Fibroblast of lung (primary cell): ENCODE data around the gene WNK2. TPM values are rescaled to one million over a fixed set of nuclear protein-coding genes. Genes with fewer than 3 reads are reported as not detected.

Experiments used
- DNase-seq, 2 donors: peaks; one replicate each; pipeline versions ENCODE4 v3.0.0 to v3.0.0-alpha.2; 2010; ENCODE audit warnings: low read depth in 2 of 2
- H2AFZ ChIP-seq: 2 replicates; pipeline ENCODE4 v1.5.1; 2012; ENCODE audit warnings: low read length, control low read depth, inconsistent platforms
- H3K27ac ChIP-seq: 2 replicates; pipeline ENCODE4 v1.5.1; 2011; ENCODE audit warnings: low read length, control low read depth; ENCODE audit not compliant: insufficient read depth
- H3K27me3 ChIP-seq: 2 replicates; pipeline ENCODE4 v1.5.1; 2011; ENCODE audit warnings: mild to moderate bottlenecking, low read length; ENCODE audit not compliant: control insufficient read depth, insufficient read depth
- H3K36me3 ChIP-seq: 2 replicates; pipeline ENCODE4 v1.5.1; 2011; ENCODE audit warnings: low read length; ENCODE audit not compliant: control insufficient read depth, insufficient read depth
- H3K4me1 ChIP-seq: 2 replicates; pipeline ENCODE4 v1.5.1; 2011; ENCODE audit warnings: low read length; ENCODE audit not compliant: control insufficient read depth, insufficient read depth; ENCODE audit errors: extremely low read depth
- H3K4me2 ChIP-seq: 2 replicates; pipeline ENCODE4 v1.5.1; 2011; ENCODE audit warnings: low read length, control low read depth; ENCODE audit not compliant: insufficient read depth; ENCODE audit errors: extremely low read depth
- H3K4me3 ChIP-seq, 4 experiments: fragments of 200-600 bp in 1 of 4; sonication (generic) in 1 of 4; replicated peaks in 1 of 4; 2 replicates each; pipeline ENCODE4 v1.5.1; 2011 to 2016; ENCODE audit warnings: low read length in 4 of 4, low read depth in 3 of 4, mild to moderate bottlenecking in 3 of 4, control low read depth in 2 of 4, inconsistent platforms in 1 of 4, mixed read lengths in 1 of 4; ENCODE audit not compliant: insufficient read depth in 1 of 4; ENCODE audit errors: control extremely low read depth in 1 of 4
- H3K79me2 ChIP-seq: 2 replicates; pipeline ENCODE4 v1.5.1; 2012; ENCODE audit warnings: mild to moderate bottlenecking, low read length, inconsistent platforms; ENCODE audit not compliant: control insufficient read depth, insufficient read depth
- H3K9ac ChIP-seq: 2 replicates; pipeline ENCODE4 v1.5.1; 2011; ENCODE audit warnings: mild to moderate bottlenecking, low read length, control low read depth; ENCODE audit not compliant: insufficient read depth
- H3K9me3 ChIP-seq: 2 replicates; pipeline ENCODE4 v1.5.1; 2012; ENCODE audit warnings: low read depth, low read length; ENCODE audit not compliant: control insufficient read depth, insufficient read depth
- H4K20me1 ChIP-seq: 2 replicates; pipeline ENCODE4 v1.5.1; 2011; ENCODE audit warnings: low read length; ENCODE audit not compliant: control insufficient read depth, insufficient read depth; ENCODE audit errors: extremely low read depth
- CTCF ChIP-seq, 2 donors: IDR thresholded peaks in 1 of 2; conservative IDR thresholded peaks in 1 of 2; 1 replicate in 1 of 2; 2 replicates in 1 of 2; pipeline ENCODE4 v1.5.1; 2011 to 2012; ENCODE audit warnings: low read length in 2 of 2, control low read depth in 1 of 2, inconsistent platforms in 1 of 2, low read depth in 1 of 2, mild to moderate bottlenecking in 1 of 2
- EZH2 ChIP-seq: IDR thresholded peaks from 2 replicates; pipeline ENCODE4 v1.5.1; 2012; ENCODE audit warnings: low read length, control low read depth, mild to moderate bottlenecking; ENCODE audit errors: missing control alignments
- polyA plus RNA-seq, 2 donors: library from polyadenylated mRNA; depleted of rRNA in 1 of 2; stranded (reverse) in 1 of 2; unstranded in 1 of 2; fragments of >200 nt; gene quantifications; 2 replicates each; pipeline ENCODE4 v1.2.1, GENCODE V29; 2011 to 2012; ENCODE audit warnings: missing spikeins in 1 of 2
- total RNA-seq: library from RNA; depleted of rRNA; stranded (reverse); fragments of >200 nt; gene quantifications from 2 replicates; pipeline ENCODE4 v1.2.1, GENCODE V29; 2014

WNK2 gene
- total and polyA plus RNA-seq, 2 donors (not counting 1 experiment from before 2014, with no cell fraction given): not detected

GRCh38 chr9:93236541-93237206 is 52.7 kb downstream of the WNK2 start:
- no peak for DNase-seq
- no peak for TF ChIP-seq CTCF (conservative IDR thresholded peaks at IDR 0.05 in 1 of 2, IDR thresholded peaks at IDR 0.05 in 1 of 2; ENCODE audit: low read depth in 1 of 2, low read length in 2 of 2)
- no peak for TF ChIP-seq EZH2
- H3K79me2 ChIP-seq: no peaks in the 10 kb centered on the region
- H3K27ac ChIP-seq: no peak overlapping the region
- H3K27me3 ChIP-seq: no peaks in the 10 kb centered on the region
- H2AFZ ChIP-seq: no peak overlapping the region
- no peak overlapping the region for H3K4me3 ChIP-seq
- no peaks in the 10 kb centered on the region for H4K20me1 ChIP-seq
- H3K9ac ChIP-seq: no peak overlapping the region
- no peaks in the 10 kb centered on the region for H3K4me1 ChIP-seq
- H3K36me3 ChIP-seq: no peaks in the 10 kb centered on the region
- no peaks in the 10 kb centered on the region for H3K9me3 ChIP-seq
- no peak overlapping the region for H3K4me2 ChIP-seq

- Histone ChIP-seq H3K79me2 (no peaks in the 10 kb centered on the region), H3K4me1 (no peaks in the 10 kb centered on the region), H2AFZ (no peak overlapping the region), H3K27ac (no peak overlapping the region), H3K27me3 (no peaks in the 10 kb centered on the region), H3K9me3 (no peaks in the 10 kb centered on the region), H3K36me3 (no peaks in the 10 kb centered on the region), H3K9ac (no peak overlapping the region), H3K4me2 (no peak overlapping the region), H3K4me3 (no peak overlapping the region), H4K20me1 (no peaks in the 10 kb centered on the region)
- TF ChIP-seq EZH2: no peak
- TF ChIP-seq CTCF (conservative IDR thresholded peaks at IDR 0.05 in 1 of 2, IDR thresholded peaks at IDR 0.05 in 1 of 2; ENCODE audit: low read depth in 1 of 2, low read length in 2 of 2): no peak
- no peak for DNase-seq
Observed at GRCh38 chr9:93237540-93237939, 53.6 kb downstream of the WNK2 start.

GRCh38 chr9:93238953-93239925 is 55.3 kb downstream of the WNK2 start:
- no peak overlapping the region for H3K9ac ChIP-seq
- DNase-seq: no peak
- no peaks in the 10 kb centered on the region for H3K4me1 ChIP-seq
- no peaks in the 10 kb centered on the region for H3K27me3 ChIP-seq
- no peaks in the 10 kb centered on the region for H3K79me2 ChIP-seq
- no peak overlapping the region for H3K4me3 ChIP-seq
- H4K20me1 ChIP-seq: no peaks in the 10 kb centered on the region
- H3K27ac ChIP-seq: no peak overlapping the region
- H2AFZ ChIP-seq: no peak overlapping the region
- H3K36me3 ChIP-seq: no peaks in the 10 kb centered on the region
- H3K9me3 ChIP-seq: no peaks in the 10 kb centered on the region
- H3K4me2 ChIP-seq: no peak overlapping the region
- TF ChIP-seq CTCF (conservative IDR thresholded peaks at IDR 0.05 in 1 of 2, IDR thresholded peaks at IDR 0.05 in 1 of 2; ENCODE audit: low read depth in 1 of 2, low read length in 2 of 2): no peak
- no peak for TF ChIP-seq EZH2
